GM12801 (cell line): ENCODE data around the gene BET1L.

Experiments used
- TF ChIP-seq, protein P1 (sequence below): IDR thresholded peaks from one replicate; pipeline ENCODE4 v1.5.1; 2011; ENCODE audit warnings: control low read depth; ENCODE audit not compliant: insufficient read length; ENCODE audit errors: extremely low read depth

Gene BET1L

DNA sequence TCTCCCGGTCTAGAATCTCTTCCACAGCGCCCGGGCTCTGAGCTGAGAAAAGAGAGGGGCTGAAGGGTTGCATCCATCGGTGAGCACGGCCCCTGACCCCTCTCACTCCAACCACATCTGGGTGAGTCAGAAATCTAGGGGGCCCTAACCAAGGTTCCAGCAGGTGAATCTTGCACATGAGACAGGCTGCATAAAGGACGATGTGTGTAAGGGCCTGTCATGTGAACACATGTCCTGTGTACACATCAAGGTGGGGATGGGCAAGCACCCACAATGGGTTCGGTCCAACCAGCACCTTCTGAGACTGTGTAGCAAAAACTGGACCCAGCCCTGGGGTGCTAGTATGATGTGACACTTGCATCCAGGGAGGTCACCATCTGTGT is 1.2 kb downstream of the BET1L start:
- TF ChIP-seq, protein P1, sequence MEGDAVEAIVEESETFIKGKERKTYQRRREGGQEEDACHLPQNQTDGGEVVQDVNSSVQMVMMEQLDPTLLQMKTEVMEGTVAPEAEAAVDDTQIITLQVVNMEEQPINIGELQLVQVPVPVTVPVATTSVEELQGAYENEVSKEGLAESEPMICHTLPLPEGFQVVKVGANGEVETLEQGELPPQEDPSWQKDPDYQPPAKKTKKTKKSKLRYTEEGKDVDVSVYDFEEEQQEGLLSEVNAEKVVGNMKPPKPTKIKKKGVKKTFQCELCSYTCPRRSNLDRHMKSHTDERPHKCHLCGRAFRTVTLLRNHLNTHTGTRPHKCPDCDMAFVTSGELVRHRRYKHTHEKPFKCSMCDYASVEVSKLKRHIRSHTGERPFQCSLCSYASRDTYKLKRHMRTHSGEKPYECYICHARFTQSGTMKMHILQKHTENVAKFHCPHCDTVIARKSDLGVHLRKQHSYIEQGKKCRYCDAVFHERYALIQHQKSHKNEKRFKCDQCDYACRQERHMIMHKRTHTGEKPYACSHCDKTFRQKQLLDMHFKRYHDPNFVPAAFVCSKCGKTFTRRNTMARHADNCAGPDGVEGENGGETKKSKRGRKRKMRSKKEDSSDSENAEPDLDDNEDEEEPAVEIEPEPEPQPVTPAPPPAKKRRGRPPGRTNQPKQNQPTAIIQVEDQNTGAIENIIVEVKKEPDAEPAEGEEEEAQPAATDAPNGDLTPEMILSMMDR: no peak

DNA sequence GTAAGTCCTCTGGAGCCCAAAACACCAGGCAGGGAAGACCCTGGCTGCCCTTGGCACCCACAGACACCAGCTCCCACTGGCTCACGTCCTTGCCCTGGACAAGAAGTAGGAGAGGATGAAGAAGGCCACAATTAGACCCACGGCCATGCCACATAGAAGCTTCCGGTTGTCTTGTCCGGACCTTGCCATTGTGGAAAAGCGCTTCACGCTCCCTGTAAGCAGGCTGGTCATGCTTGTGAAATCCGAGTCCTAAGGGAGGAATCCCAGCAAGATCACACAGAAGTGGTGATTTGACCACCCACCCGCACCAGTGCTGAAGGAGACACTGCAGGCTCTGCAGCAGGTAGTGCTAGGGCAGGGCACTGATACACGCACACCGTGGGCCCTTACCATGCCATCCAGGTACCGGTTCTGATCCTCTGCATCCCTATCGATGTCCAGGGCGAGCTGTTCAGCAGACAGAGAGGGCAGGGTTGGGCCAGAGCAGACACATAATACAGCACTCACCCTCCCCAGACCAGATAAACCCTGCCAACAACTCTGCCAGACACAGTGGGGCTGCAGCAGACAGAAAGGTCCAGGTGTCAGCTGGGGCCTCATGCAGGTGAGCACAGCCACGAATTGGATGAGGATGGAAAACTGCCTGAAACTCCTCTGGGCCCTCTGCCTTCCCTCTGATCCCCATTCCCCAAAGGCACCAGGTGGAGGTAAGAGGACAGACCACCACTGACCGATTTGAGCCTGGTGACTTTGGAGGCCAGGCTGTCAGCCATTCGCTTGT is 1.8 kb downstream of the BET1L start:
- TF ChIP-seq, protein P1: no peak

DNA sequence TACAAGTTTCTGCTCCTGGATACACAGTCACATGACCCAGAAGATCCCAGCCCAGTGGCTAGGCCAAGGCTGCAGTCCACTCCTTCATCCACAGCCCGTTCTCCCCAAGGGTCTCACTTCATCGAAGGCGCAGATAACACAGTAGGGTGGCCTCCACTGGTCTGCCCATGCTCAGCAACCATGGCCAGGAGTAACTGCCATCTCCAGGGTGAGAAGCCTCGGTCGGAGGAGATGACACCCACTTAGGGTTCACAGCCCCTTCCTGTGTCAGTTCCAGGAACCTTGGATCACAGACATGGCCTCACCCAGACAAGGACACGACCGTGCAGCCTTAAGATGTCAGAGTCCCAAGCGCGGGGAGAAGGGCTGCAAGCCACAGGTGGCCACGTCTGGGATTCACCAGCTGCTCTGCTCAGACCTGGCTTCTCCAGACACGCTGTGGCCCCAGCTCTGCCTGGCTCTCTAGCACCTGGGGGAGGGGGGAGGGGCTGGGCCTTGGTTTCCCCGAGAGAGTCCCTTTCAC is 2.6 kb downstream of the BET1L start:
- TF ChIP-seq, protein P1: no peak

DNA sequence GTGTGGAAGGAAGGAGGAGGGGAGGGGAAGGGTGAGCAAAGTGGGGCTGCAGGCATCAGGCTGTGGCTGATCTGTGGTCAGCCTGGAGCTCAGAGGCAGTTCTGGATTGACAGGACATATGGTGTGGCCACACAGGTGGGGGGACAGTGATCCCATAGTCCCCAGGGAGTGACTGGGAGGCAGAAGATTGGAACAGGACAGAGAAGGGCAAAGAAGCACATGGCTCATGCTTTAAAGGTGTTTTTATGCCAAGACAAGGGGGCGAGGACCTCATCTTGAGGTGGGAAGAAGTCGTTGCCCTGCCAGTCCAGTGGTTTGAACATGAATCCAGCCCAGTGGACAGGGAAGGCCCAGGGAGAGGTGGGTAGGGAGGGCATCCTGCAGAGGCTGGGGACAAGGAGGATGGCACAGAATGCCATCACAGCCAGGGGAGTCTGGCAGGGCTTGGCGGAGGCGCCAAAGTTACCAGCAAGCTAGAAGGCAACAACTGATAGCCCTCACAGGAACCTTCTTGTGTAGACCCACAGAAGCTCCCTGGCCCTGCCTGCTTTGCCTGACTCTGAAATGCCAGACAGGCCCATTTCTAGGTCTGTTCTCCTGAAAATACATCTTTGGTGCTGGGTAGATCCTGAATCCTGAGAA is 3.1 kb downstream of the BET1L start:
- TF ChIP-seq, protein P1: no peak

DNA sequence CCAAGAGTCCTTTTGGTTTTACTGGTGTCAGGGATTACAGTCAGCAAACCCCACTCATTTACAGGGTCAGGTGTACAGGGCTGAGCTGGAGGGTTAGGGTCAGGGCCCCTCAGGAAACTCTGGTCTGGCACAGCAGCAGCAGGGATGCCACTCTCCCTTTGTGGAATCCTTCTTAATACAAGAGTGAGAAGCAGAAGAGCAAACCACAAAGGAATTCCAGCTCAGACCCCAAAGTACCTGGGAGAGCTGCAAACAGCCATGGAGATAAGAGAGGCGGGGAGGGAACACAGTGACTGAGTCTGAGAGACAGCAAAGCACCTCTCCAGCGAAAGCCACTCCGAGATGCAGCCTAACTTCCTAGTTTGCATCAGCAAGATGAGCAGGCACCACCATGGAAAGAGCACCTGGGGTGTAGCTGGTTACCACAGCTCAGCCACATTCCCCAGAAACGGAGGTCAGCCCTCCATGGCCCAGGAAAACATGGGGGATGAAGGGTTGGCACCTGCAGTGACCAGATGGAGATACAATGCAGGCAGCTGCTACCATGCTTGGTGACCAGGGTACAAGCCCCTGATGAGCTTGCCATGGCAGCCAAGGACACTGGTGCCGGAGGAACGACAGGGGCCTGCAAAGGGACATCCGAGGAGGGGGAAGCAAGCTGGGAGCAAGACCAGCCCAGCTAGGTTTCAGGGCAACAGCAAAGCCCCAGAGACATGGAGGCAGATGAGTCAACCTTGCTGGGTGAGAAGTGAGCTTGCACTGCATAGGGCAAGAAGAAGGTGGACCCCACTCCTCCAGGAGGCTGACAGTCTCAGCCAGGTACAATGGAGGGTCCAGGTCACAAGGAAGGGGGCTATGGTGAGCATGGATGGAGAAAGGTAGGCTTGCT is 3.9 kb downstream of the BET1L start:
- TF ChIP-seq, protein P1: no peak

DNA sequence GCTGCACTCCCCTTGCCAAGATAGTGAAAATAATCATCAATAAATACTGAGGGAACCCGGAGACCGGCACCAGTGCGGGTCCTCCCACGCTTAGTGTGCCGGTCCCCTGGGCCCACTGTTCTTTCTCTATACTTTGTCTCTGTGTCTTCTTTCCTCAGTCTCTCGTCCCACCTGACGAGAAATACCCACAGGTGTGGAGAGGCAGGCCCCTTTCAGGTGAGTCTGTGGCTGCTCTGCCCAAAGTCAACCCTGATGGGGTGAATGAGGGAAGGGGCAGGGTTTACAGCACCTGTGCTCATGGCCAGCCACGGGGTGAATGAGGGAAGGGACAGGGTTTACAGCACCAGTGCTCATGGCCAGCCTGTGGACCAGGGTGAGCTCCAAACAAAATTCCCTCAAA is 4.7 kb downstream of the BET1L start:
- TF ChIP-seq, protein P1: no peak

DNA sequence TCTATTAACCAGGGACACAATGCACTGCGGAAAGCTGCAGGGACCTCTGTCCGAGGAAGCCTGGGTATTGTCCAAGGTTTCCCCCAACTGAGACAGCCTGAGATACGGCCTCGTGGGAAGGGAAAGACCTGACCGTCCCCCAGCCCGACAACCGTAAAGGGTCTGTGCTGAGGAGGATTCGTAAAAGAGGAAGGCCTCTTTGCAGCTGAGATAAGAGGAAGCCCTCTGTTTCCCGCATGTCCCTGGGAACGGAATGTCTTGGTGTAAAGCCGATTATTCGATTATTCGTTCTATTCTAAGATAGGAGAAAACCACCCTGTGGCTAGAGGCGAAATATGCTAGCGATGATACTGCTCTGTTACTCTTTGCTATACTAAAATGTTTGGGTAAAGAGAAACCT is 5.2 kb downstream of the BET1L start:
- TF ChIP-seq, protein P1: no peak
